Measurements from ENCODE around the gene SLC9A4.

Gene SLC9A4

GRCh38 chr2:102473020-102473419 is at the start of gene SLC9A4:
TSS of gene SLC9A4 (plus strand) at chr2:102473226. CDS start at chr2:102473760, 534 bp downstream.
- peak; percentile 43 to 49 for DNase-seq (ENCODE audit: low read depth in 2 of 2)

GRCh38 chr2:102423368-102423767 is 49.7 kb upstream of the SLC9A4 start:
- no peak for DNase-seq (ENCODE audit: low read depth in 2 of 2)

DNA sequence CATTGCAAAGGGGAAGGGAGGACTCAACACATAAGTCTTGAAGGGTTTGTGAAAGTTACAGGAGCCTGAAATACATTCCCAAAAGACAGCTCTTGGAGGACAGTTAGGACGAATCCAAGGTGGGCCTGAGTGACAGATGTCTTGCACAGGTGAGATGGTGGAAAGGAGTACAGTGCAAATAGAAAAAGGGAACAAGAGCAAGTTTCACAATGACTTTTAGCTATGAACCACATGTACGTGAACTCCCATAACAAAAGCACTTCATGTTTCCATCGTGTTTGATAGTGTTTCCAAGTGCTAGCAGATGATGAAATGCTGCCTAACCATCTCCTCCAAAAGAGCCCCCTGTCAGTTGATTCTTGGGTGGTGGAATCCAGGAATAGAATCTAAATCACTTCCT is 48.3 kb upstream of the SLC9A4 start:
- DNase-seq (ENCODE audit: low read depth in 2 of 2): no peak

GRCh38 chr2:102425441-102426132 is 47.4 kb upstream of the SLC9A4 start:
- no peak for DNase-seq (ENCODE audit: low read depth in 2 of 2)

DNA sequence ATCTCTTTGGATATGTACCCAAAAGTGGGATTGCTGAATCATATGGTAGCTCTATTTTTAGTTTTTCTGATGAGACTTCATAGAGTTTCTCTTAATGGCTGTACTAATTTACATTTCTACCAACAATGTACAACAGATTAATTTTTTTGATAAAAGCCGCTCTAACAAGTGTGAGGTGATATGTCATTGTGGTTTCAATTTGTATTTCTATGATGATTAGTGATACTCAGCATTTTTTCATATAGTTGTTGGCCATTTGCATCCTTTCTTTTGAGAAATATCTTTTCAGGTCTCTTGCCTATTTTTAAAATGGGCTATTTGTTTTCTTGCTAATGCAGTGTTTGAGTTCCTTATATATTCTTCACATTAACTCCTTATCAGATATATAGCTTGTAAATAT is 45.8 kb upstream of the SLC9A4 start:
- DNase-seq (ENCODE audit: low read depth in 2 of 2): no peak

DNA sequence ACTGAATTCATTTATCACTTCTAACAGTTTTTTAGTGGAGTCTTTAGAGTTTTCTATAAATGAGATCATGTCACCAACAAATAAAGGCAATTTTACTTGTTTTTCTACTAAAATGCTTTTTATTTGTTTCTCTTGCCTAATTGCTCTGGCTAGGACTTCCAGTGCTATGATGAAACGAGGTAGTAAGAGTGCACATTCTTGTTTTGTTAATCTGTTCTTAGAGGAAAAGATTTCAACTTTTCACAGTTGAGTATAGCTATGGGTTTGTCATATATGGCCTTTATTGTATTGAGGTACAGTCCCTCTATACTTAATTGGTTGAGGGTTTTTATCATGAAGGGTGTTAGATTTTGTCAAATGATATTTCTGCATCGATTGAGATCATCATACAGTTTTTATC is 44.5 kb upstream of the SLC9A4 start:
- DNase-seq (ENCODE audit: low read depth in 2 of 2): no peak

- DNase-seq (ENCODE audit: low read depth in 2 of 2): no peak
Measured at GRCh38 chr2:102432386-102432785, 40.6 kb upstream of the SLC9A4 start.

GRCh38 chr2:102433973-102434654 is 38.9 kb upstream of the SLC9A4 start:
- DNase-seq (ENCODE audit: low read depth in 2 of 2): no peak

DNA sequence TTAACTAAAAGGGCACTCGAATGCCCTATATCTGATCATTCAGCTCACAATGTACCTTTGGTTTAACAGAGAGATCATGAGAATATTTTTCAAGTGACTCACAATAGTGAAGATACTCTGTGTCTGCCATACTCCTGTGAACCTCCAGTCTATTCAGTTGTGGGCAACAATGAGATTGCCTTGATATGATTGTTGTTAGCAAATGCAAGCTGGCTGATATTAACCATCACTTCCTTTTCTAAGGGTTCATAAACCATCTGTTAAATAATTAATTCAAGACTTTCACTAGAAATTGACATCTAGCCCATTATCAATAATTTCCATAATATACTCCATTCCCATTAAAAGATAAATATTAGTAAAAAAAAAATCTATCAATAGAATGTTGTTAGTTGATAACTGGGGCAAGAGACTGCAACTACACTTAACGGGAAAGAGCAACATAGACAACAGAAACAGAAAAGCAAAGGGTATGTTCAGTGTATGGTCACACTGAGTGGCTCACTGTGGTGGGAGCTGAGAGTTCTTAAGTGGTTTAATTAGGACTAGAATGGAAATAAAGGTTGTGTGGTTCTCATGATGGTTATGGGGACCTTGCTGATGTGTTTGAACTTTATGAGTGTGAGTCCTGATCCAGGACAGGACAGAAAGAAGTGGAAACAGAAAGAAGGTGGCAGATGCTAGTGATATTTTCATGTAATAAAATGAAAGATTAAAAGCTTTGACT is 38.2 kb upstream of the SLC9A4 start:
- no peak for DNase-seq (ENCODE audit: low read depth in 2 of 2)

DNA sequence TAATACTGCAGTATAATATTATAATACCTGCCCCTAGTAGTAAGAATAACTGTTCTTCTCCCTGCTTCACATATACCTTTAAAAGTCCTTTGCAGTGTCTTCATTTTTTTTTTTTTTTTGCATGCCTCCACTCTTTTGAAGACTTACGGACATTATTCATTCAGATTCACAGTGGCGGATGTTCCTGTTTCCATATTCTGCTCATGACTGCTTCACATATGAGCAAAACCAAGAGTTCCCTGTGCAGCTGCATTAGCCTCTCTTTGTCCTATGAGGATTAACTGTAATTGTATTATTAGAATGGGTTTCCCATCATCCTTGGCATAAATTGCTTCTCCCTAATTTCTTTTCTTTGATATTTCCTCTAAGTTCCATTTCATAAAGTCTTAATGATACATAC is 37.3 kb upstream of the SLC9A4 start:
- DNase-seq (ENCODE audit: low read depth in 2 of 2): no peak

- no peak for DNase-seq (ENCODE audit: low read depth in 2 of 2)
Measured at GRCh38 chr2:102436323-102436722, 36.7 kb upstream of the SLC9A4 start.

DNA sequence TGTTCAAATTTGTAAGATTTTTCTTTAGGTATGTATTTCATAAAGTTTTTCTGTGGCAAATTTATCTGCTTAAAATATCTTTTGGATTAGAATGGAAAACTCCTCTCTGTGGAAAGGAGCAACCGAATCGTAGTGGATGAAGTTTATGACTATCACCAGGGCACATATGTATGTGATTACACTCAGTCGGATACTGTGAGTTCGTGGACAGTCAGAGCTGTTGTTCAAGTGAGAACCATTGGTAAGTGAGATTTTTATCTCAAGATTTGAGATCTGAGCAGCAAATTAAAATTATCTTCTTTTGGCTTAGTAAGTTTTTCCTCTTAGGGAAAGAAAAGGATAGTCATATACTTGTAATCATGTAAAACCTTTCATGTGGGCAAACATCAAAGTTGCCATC is 35.9 kb upstream of the SLC9A4 start:
- DNase-seq (ENCODE audit: low read depth in 2 of 2): no peak

DNA sequence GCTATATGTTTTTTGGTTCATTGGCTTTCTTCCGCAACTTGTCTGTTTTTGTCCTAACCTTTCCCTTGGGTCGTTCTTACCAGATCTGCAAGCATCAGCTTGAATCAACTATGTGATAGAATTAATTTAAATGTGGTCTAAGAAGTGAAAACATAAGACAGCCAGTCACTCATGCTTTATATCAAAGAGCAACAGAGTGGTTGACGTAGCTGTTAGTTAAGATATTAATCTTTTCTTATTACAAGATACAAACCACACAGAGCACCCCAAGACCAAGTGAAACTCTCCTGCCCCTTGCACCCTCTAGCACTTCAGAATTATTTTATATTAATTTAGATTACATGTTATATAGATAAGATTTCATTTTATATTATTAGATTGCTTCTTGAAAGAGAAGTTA is 34.9 kb upstream of the SLC9A4 start:
- DNase-seq (ENCODE audit: low read depth in 2 of 2): no peak

GRCh38 chr2:102438578-102438977 is 34.4 kb upstream of the SLC9A4 start:
- no peak for DNase-seq (ENCODE audit: low read depth in 2 of 2)

GRCh38 chr2:102439065-102439695 is 33.8 kb upstream of the SLC9A4 start:
- DNase-seq (ENCODE audit: low read depth in 2 of 2): no peak

DNA sequence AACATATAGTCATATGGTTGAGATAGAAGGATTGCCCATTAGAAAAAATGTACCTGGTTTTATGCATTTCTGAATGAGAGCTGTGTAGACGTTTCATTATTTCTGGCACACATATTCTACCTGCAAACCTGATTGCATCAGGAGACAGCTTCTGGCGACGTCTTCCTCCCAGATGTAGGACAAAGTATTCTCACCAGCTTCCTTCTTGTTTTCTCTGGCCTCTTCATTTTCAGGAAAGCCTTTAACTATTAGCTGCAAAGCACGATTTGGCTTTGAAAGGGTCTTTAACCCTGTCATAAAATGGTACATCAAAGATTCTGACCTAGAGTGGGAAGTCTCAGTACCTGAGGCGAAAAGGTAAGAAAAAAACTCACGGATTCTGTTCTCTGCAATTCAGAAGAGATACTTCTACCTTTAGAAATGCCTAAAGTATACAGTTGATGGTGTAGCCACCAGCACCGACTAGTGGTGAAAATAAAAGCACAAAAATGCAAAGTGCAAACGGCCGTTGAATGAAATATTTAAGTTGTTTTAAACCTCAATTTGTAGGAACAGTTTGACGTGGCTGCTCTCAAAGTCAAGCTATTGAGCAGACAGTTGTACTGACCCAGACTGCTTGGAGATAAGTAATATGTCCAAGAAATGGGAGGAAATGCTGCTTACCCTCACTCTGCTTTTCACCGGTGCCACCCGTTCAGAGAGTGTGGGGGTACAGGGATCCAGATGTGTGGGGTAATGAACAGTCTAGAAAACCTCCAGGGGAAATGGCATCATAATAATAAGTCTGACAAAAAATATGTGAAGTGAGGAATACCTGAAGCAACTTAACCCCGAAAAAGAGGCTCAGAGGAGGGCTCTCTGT is 29.8 kb upstream of the SLC9A4 start:
- peak; percentile 15 to 35 for DNase-seq (ENCODE audit: low read depth in 2 of 2)

- no peak for DNase-seq (ENCODE audit: low read depth in 2 of 2)
Measured at GRCh38 chr2:102444233-102444632, 28.8 kb upstream of the SLC9A4 start.

DNA sequence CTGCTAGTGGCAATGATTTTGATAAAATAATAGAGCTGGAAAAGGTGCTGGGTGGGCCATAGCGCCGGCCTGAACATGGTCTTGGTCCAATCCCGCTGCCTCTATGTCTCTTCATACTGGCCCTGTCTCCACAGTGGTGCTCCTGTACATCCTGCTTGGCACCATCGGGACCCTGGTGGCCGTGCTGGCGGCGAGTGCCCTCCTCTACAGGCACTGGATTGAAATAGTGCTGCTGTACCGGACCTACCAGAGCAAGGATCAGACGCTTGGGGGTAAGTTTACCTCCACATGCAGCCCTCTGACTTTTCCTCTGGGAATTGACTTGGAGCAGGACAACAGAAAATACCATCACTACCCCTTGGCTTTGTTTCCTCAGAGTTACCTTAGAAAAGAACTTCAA is 26.1 kb upstream of the SLC9A4 start:
- DNase-seq (ENCODE audit: low read depth in 2 of 2): no peak

GRCh38 chr2:102449370-102449974 is 23.6 kb upstream of the SLC9A4 start:
- peak; percentile 53 to 62 for DNase-seq (ENCODE audit: low read depth in 2 of 2)

DNA sequence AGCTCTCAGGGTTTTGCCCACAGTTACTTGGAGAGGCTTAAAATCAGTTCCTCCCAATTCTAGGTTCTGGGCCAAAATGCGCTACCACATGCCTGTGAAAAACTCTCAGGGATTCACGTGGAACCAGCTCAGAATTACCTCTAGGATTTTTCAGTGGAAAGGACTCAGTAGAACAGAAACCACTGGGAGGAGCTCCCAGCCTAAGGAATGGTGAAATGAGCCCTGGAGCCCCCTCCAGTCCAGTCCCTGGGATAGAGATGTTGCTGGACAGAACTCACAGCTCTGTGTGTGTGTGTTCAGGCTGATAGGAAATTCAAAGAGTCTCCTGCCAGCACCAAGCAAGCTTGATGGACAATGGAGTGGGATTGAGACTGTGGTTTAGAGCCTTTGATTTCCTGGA is 21.1 kb upstream of the SLC9A4 start:
- DNase-seq (ENCODE audit: low read depth in 2 of 2): no peak

- DNase-seq (ENCODE audit: low read depth in 2 of 2): no peak
Measured at GRCh38 chr2:102453501-102453900, 19.5 kb upstream of the SLC9A4 start.

Measured in activated CD4-positive, alpha-beta T cell treated with anti-CD3 and anti-CD28 coated beads for 24 hours (primary cell).